ENCODE data around the gene PLEKHA7.
"Not testable (repeated sequence)": the region's sequence is repeated elsewhere in the genome, so short reads cannot be mapped to it uniquely, and the experiment has no call there.

PLEKHA7 gene

DNA sequence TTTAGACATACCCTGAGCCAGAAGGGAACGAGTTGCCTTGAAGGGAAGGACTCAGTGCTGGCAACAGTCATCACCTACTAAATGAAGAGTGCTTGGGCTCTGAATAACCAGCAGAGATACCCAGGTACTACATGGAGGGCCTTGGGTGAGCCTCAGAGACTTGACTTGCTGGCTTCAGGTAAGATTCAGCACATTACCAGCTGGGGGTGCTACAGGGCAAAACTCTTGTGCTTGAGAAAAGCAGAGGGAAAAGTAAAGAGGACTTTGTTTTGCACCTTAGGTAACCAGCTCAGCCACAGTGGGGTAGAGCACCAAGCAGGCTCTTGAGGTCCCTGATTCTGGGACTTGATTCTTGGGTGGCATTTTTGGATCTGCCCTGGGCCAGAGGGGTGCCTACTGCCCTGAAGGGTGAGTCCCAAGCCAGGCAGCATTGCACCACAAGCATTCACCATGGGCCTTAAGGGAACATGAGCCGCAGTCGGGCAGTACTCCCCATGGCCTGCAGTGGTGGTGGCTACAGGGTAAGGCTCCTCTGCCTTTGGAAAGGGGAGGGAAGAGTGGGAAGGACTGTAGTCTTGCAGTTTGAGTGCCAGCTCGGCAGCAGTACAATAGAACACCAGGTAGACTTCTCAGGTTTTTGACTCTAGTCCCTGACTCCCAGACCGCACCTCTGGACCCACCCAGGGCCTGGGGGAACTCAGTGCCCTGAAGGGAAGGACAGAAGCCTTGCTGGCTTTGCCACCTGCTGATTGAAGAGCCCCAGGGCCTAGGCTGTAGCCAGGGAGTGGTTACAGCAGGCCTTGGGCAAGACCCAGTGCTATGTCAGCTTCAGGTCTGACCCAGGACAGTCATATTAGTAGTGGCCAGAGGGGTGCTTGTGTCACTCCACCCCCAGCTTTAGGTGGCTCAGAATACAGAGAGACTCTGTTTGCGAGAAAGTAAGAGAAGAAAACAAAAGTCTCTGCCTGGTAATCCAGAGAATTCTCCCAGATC lies 22.7 kb upstream of the PLEKHA7 start:
- Histone ChIP-seq H3K4me1 (no peaks in the 10 kb centered on the region), H3K27me3 (no peaks in the 10 kb centered on the region), H3K9me3 (no peaks in the 10 kb centered on the region), H3K36me3 (no peaks in the 10 kb centered on the region), H3K4me3 (ENCODE audit: low read depth, low read length) (no peak overlapping the region)
- DNase-seq: no peak
- TF ChIP-seq, protein P1, sequence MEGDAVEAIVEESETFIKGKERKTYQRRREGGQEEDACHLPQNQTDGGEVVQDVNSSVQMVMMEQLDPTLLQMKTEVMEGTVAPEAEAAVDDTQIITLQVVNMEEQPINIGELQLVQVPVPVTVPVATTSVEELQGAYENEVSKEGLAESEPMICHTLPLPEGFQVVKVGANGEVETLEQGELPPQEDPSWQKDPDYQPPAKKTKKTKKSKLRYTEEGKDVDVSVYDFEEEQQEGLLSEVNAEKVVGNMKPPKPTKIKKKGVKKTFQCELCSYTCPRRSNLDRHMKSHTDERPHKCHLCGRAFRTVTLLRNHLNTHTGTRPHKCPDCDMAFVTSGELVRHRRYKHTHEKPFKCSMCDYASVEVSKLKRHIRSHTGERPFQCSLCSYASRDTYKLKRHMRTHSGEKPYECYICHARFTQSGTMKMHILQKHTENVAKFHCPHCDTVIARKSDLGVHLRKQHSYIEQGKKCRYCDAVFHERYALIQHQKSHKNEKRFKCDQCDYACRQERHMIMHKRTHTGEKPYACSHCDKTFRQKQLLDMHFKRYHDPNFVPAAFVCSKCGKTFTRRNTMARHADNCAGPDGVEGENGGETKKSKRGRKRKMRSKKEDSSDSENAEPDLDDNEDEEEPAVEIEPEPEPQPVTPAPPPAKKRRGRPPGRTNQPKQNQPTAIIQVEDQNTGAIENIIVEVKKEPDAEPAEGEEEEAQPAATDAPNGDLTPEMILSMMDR (IDR thresholded peaks at IDR 0.05; ENCODE audit: low read depth, low read length): no peak

DNA sequence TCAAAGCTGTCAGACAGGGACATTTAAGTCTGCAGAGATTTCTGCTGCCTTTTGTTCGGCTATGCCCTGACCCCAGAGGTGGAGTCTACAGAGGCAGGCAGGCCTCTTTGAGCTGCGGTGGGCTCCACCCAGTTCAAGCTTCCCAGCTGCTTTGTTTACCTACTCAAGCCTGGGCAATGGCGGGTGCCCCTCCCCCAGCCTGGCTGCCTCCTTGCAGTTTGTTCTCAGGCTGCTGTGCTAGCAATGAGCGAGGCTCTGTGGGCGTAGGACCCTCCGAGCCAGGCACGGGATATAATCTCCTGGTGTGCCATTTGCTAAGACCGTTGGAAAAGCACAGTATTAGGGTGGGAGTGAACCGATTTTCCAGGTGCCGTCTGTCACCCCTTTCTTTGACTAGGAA lies 19.8 kb upstream of the PLEKHA7 start:
- not testable (repeated sequence) for DNase-seq; H3K27me3 ChIP-seq; H3K4me3 ChIP-seq (ENCODE audit: low read depth, low read length); H3K9me3 ChIP-seq; H3K4me1 ChIP-seq; H3K36me3 ChIP-seq

DNA sequence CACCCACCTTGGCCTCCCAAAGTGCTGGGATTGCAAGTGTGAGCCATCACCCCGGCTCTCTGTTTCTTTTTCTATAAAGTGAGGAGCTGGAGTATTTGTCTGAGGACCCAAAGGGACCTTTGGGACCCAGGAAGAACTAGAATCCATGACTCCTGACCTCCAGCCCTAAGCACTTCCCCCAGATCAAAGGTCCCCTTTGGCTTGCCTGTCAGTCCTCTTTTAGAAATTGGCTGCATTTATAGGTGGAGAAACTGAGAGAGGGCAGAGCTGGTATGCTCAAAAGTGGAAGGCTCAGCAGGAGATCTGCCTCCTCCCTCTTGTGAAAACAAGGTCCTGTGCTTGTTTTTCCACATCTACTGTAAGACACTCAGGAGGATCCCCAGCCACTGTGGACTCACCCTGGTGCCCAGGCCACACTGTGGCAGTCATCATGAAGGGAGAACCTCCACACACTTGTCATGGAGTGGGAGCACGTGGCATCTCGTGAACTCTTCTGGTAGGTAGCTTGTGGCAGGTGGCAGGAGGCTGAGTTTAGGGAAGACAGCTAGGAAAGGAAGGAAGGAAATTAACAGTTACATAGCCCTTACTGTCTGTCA lies 12.4 kb upstream of the PLEKHA7 start:
- no peaks in the 10 kb centered on the region for H3K36me3 ChIP-seq
- no peak for DNase-seq
- H3K9me3 ChIP-seq: no peaks in the 10 kb centered on the region
- no peaks in the 10 kb centered on the region for H3K27me3 ChIP-seq
- no peaks in the 10 kb centered on the region for H3K4me1 ChIP-seq
- TF ChIP-seq, protein P1 (IDR thresholded peaks at IDR 0.05; ENCODE audit: low read depth, low read length): no peak
- H3K4me3 ChIP-seq (ENCODE audit: low read depth, low read length): no peak overlapping the region

DNA sequence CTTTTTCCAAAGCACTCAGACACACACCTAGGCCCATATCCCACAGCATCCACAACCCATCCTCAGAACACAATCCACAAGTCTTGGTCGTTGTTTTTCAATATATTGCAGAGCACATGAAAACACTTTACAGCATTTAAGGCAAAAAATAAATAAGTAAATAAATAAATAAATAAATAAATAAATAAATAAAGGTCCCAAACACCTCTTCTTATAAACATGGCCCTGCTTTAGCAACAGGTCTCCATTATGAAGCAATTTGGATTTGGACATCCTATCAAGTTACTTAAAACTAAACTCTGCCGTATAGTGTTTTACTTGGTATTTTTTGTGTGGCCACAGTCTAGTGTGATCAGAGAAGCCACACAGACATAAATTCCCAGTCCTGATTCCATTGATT lies 10.7 kb upstream of the PLEKHA7 start:
- Histone ChIP-seq H3K36me3 (no peaks in the 10 kb centered on the region), H3K4me1 (no peaks in the 10 kb centered on the region), H3K9me3 (no peaks in the 10 kb centered on the region), H3K4me3 (ENCODE audit: low read depth, low read length) (no peak overlapping the region), H3K27me3 (no peaks in the 10 kb centered on the region)
- no peak for DNase-seq
- TF ChIP-seq, protein P1 (IDR thresholded peaks at IDR 0.05; ENCODE audit: low read depth, low read length): no peak

DNA sequence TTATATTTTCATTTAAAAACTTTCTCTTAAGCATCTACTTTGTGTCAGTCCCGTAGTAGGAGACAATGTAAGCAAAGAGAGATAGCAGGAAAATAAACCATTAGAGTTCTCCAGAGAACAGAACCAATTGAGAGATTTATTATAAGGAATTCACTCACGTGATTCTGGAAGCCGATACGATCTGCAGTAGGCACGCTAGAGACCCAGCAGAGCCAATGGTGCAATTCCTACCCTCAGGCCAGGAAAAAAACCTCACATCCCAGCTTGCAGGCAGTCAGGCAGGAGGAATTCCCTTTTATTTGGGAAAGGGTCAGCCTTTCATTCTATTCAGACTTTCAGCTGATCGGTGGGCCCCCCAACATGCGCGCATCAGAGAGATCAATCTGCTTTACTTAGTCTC lies 7.3 kb upstream of the PLEKHA7 start:
- Histone ChIP-seq H3K4me3 (ENCODE audit: low read depth, low read length) (no peak overlapping the region), H3K4me1 (no peaks in the 10 kb centered on the region), H3K36me3 (no peaks in the 10 kb centered on the region), H3K9me3 (no peaks in the 10 kb centered on the region), H3K27me3 (no peaks in the 10 kb centered on the region)
- peak; percentile 36 for DNase-seq
- TF ChIP-seq, protein P1 (IDR thresholded peaks at IDR 0.05; ENCODE audit: low read depth, low read length): no peak

DNA sequence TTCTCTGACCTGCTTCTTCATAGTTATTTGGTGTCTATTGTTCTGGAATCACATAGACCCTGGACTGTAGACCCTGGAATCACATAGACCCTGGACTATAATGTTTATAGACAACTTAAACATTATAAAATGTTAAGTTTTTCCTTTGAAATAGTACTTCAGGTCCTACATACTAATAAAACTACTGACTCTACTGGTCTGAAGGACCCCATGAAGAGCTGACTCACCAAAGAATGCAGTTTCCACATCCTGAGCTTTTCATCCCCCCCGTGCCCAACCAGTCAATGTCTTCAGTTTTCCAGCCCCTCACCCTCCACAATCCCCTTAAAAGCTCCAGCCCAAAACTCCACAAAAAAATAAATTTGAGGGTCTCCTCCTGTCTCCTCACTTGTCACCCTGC lies 6.6 kb upstream of the PLEKHA7 start:
- Histone ChIP-seq H3K27me3 (no peaks in the 10 kb centered on the region), H3K36me3 (no peaks in the 10 kb centered on the region), H3K9me3 (no peaks in the 10 kb centered on the region), H3K4me3 (ENCODE audit: low read depth, low read length) (no peak overlapping the region), H3K4me1 (no peaks in the 10 kb centered on the region)
- no peak for DNase-seq
- TF ChIP-seq, protein P1 (IDR thresholded peaks at IDR 0.05; ENCODE audit: low read depth, low read length): no peak

Measured in BE2C (cell line).